Measurements from ENCODE around the gene SLC44A1.

SLC44A1 gene

GRCh38 chr9:105284463-105284862, 40.0 kb downstream of the SLC44A1 start:
- Histone ChIP-seq H4K91ac (ENCODE audit: low read depth, low read length) (no peak overlapping the region), H2BK5ac (ENCODE audit: low read depth, low read length, poor library complexity) (no peak overlapping the region), H3K79me2 (ENCODE audit: control insufficient read depth, insufficient read depth, low read length, poor library complexity) (peaks cover 2% of the 10 kb centered on the region), H3K9ac (ENCODE audit: low read length) (no peak overlapping the region), H3K4me3 (ENCODE audit: low read depth, low read length) (no peak overlapping the region), H4K8ac (ENCODE audit: low read depth, low read length) (no peak overlapping the region), H3K14ac (ENCODE audit: low read length) (no peak overlapping the region), H3K27me3 (ENCODE audit: insufficient read depth, low read length) (no peaks in the 10 kb centered on the region), H3K79me1 (ENCODE audit: low read length) (peaks cover 6% of the 10 kb centered on the region), H2BK120ac (ENCODE audit: insufficient read depth, low read length, poor library complexity) (no peak overlapping the region), H3K9me3 (ENCODE audit: insufficient read depth, low read depth, low read length) (no peaks in the 10 kb centered on the region), H4K12ac (ENCODE audit: low read depth, low read length) (no peak overlapping the region), H2AK5ac (ENCODE audit: low read length) (no peak overlapping the region), H2AFZ (ENCODE audit: insufficient read depth, low read length, poor library complexity) (no peak overlapping the region), H3K36me3 (ENCODE audit: control insufficient read depth in 1 of 2, insufficient read depth in 2 of 2, low read length in 2 of 2) (no peaks in the 10 kb centered on the region), H2BK12ac (ENCODE audit: low read length) (no peak overlapping the region), H3K23ac (ENCODE audit: low read length) (no peak overlapping the region), H3K4me1 (ENCODE audit: control insufficient read depth in 1 of 2, insufficient read depth in 2 of 2, low read length in 2 of 2) (peaks cover 0 to 2% of the 10 kb centered on the region in 2 experiments), H3K4ac (ENCODE audit: low read depth, low read length) (no peak overlapping the region), H3K18ac (ENCODE audit: low read length) (no peak overlapping the region), H3K4me2 (ENCODE audit: low read length) (no peak overlapping the region), H3K27ac (ENCODE audit: low read depth, low read length) (no peak overlapping the region)
- no CpG with 5 or more reads among the region's 2 CpGs for WGBS (ENCODE audit: extremely low coverage, insufficient coverage, insufficient read length)
- no peak for DNase-seq

GRCh38 chr9:105286098-105286497, 41.6 kb downstream of the SLC44A1 start:
- Histone ChIP-seq H2AK5ac (ENCODE audit: low read length) (no peak overlapping the region), H3K79me1 (ENCODE audit: low read length) (peaks cover 6% of the 10 kb centered on the region), H3K9me3 (ENCODE audit: insufficient read depth, low read depth, low read length) (no peaks in the 10 kb centered on the region), H3K4me2 (ENCODE audit: low read length) (no peak overlapping the region), H4K91ac (ENCODE audit: low read depth, low read length) (no peak overlapping the region), H3K9ac (ENCODE audit: low read length) (no peak overlapping the region), H3K4me1 (ENCODE audit: control insufficient read depth in 1 of 2, insufficient read depth in 2 of 2, low read length in 2 of 2) (peaks cover 0 to 2% of the 10 kb centered on the region in 2 experiments), H3K14ac (ENCODE audit: low read length) (no peak overlapping the region), H3K27ac (ENCODE audit: low read depth, low read length) (no peak overlapping the region), H3K4me3 (ENCODE audit: low read depth, low read length) (no peak overlapping the region), H4K12ac (ENCODE audit: low read depth, low read length) (no peak overlapping the region), H2BK5ac (ENCODE audit: low read depth, low read length, poor library complexity) (no peak overlapping the region), H3K36me3 (ENCODE audit: control insufficient read depth in 1 of 2, insufficient read depth in 2 of 2, low read length in 2 of 2) (no peaks in the 10 kb centered on the region), H2AFZ (ENCODE audit: insufficient read depth, low read length, poor library complexity) (no peak overlapping the region), H3K79me2 (ENCODE audit: control insufficient read depth, insufficient read depth, low read length, poor library complexity) (peaks cover 2% of the 10 kb centered on the region), H3K18ac (ENCODE audit: low read length) (no peak overlapping the region), H3K27me3 (ENCODE audit: insufficient read depth, low read length) (no peaks in the 10 kb centered on the region), H2BK12ac (ENCODE audit: low read length) (no peak overlapping the region), H3K23ac (ENCODE audit: low read length) (no peak overlapping the region), H3K4ac (ENCODE audit: low read depth, low read length) (no peak overlapping the region), H2BK120ac (ENCODE audit: insufficient read depth, low read length, poor library complexity) (no peak overlapping the region), H4K8ac (ENCODE audit: low read depth, low read length) (no peak overlapping the region)
- no CpG with 5 or more reads among the region's 4 CpGs for WGBS (ENCODE audit: extremely low coverage, insufficient coverage, insufficient read length)
- DNase-seq, result peak in 1 of 2 donors; percentile 55

DNA sequence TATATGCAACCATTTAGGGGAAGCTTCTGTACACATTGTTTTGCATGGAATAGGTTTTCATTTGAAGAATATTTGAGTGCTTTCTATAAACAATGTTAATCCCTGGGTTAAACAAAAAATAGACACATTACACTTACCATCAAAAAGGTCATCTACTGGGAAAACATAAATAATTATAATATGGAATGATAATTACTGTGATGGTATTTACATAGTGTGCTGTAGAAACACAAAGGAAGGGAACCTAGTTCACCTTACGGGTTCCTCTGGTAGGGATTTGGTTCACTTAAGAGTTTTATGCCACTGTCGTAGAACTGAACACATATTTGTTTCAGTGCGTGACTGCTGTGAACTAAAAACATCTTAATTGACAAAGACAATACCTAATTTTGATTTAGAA, 44.9 kb downstream of the SLC44A1 start:
- no peak overlapping the region for H3K14ac ChIP-seq (ENCODE audit: low read length)
- peaks cover 13% of the 10 kb centered on the region for H3K79me1 ChIP-seq (ENCODE audit: low read length)
- H4K8ac ChIP-seq (ENCODE audit: low read depth, low read length), result no peak overlapping the region
- no peaks in the 10 kb centered on the region for H3K36me3 ChIP-seq (ENCODE audit: control insufficient read depth in 1 of 2, insufficient read depth in 2 of 2, low read length in 2 of 2)
- H3K4me3 ChIP-seq (ENCODE audit: low read depth, low read length), result no peak overlapping the region
- no peak overlapping the region for H2BK120ac ChIP-seq (ENCODE audit: insufficient read depth, low read length, poor library complexity)
- no peak overlapping the region for H2AFZ ChIP-seq (ENCODE audit: insufficient read depth, low read length, poor library complexity)
- H2BK12ac ChIP-seq (ENCODE audit: low read length), result no peak overlapping the region
- DNase-seq, result peak in 1 of 2 donors; percentile 31
- no peaks in the 10 kb centered on the region for H3K9me3 ChIP-seq (ENCODE audit: insufficient read depth, low read depth, low read length)
- no peaks in the 10 kb centered on the region for H3K79me2 ChIP-seq (ENCODE audit: control insufficient read depth, insufficient read depth, low read length, poor library complexity)
- no peak overlapping the region for H3K4ac ChIP-seq (ENCODE audit: low read depth, low read length)
- H3K27ac ChIP-seq (ENCODE audit: low read depth, low read length), result no peak overlapping the region
- H4K91ac ChIP-seq (ENCODE audit: low read depth, low read length), result no peak overlapping the region
- no peak overlapping the region for H3K18ac ChIP-seq (ENCODE audit: low read length)
- no peak overlapping the region for H3K23ac ChIP-seq (ENCODE audit: low read length)
- H3K9ac ChIP-seq (ENCODE audit: low read length), result no peak overlapping the region
- no peak overlapping the region for H3K4me2 ChIP-seq (ENCODE audit: low read length)
- no peak overlapping the region for H2BK5ac ChIP-seq (ENCODE audit: low read depth, low read length, poor library complexity)
- no peak overlapping the region for H4K12ac ChIP-seq (ENCODE audit: low read depth, low read length)
- WGBS (ENCODE audit: extremely low coverage, insufficient coverage, insufficient read length), result no CpG with 5 or more reads among the region's 3 CpGs
- peaks cover 2 to 8% of the 10 kb centered on the region in 2 experiments for H3K4me1 ChIP-seq (ENCODE audit: control insufficient read depth in 1 of 2, insufficient read depth in 2 of 2, low read length in 2 of 2)
- H2AK5ac ChIP-seq (ENCODE audit: low read length), result no peak overlapping the region
- no peaks in the 10 kb centered on the region for H3K27me3 ChIP-seq (ENCODE audit: insufficient read depth, low read length)

GRCh38 chr9:105290418-105290817, 46.0 kb downstream of the SLC44A1 start:
- Histone ChIP-seq H3K27me3 (ENCODE audit: insufficient read depth, low read length) (no peaks in the 10 kb centered on the region), H4K12ac (ENCODE audit: low read depth, low read length) (no peak overlapping the region), H3K18ac (ENCODE audit: low read length) (no peak overlapping the region), H3K36me3 (ENCODE audit: control insufficient read depth in 1 of 2, insufficient read depth in 2 of 2, low read length in 2 of 2) (no peaks in the 10 kb centered on the region), H3K4me3 (ENCODE audit: low read depth, low read length) (no peak overlapping the region), H2BK12ac (ENCODE audit: low read length) (no peak overlapping the region), H2AFZ (ENCODE audit: insufficient read depth, low read length, poor library complexity) (no peak overlapping the region), H4K8ac (ENCODE audit: low read depth, low read length) (no peak overlapping the region), H3K23ac (ENCODE audit: low read length) (no peak overlapping the region), H3K9ac (ENCODE audit: low read length) (no peak overlapping the region), H2AK5ac (ENCODE audit: low read length) (no peak overlapping the region), H3K79me1 (ENCODE audit: low read length) (peaks cover 13% of the 10 kb centered on the region), H2BK5ac (ENCODE audit: low read depth, low read length, poor library complexity) (no peak overlapping the region), H3K9me3 (ENCODE audit: insufficient read depth, low read depth, low read length) (no peaks in the 10 kb centered on the region), H3K27ac (ENCODE audit: low read depth, low read length) (no peak overlapping the region), H3K4me2 (ENCODE audit: low read length) (no peak overlapping the region), H3K14ac (ENCODE audit: low read length) (no peak overlapping the region), H3K79me2 (ENCODE audit: control insufficient read depth, insufficient read depth, low read length, poor library complexity) (no peaks in the 10 kb centered on the region), H4K91ac (ENCODE audit: low read depth, low read length) (no peak overlapping the region), H3K4ac (ENCODE audit: low read depth, low read length) (no peak overlapping the region), H2BK120ac (ENCODE audit: insufficient read depth, low read length, poor library complexity) (no peak overlapping the region), H3K4me1 (ENCODE audit: control insufficient read depth in 1 of 2, insufficient read depth in 2 of 2, low read length in 2 of 2) (peaks cover 2 to 8% of the 10 kb centered on the region in 2 experiments)
- peak; percentile 58 to 94 for DNase-seq
- WGBS (ENCODE audit: extremely low coverage, insufficient coverage, insufficient read length), result no CpG with 5 or more reads among the region's 1 CpG
